AG04449 (cell line): ENCODE data around the gene PRSS38.

Experiments used
- CTCF ChIA-PET: fragments of 350-600 bp; formaldehyde crosslinking; extraction: SDS; loops from one replicate; lab custom pipeline; 2021; ENCODE audit warnings: antibody characterized with exemption; lab: Yijun Ruan, JAX
- POLR2A ChIA-PET: fragments of 400-600, 350-600 bp; formaldehyde crosslinking; extraction: SDS; loops from one replicate; lab custom pipeline; 2020; ENCODE audit warnings: antibody characterized with exemption, inconsistent platforms; lab: Yijun Ruan, JAX
- DNase-seq: peaks from one replicate; pipeline ENCODE4 v3.0.0-alpha.2; 2010; ENCODE audit warnings: low read depth, low spot score
- H3K4me3 ChIP-seq: 2 replicates; pipeline ENCODE4 v1.5.1; 2011; ENCODE audit warnings: low read depth, mild to moderate bottlenecking, control low read depth, low read length
- TF ChIP-seq, protein P1 (sequence below): IDR thresholded peaks from one replicate; pipeline ENCODE4 v1.5.1; 2011; ENCODE audit warnings: mild to moderate bottlenecking, moderate library complexity, low read length, control low read depth, inconsistent platforms; ENCODE audit not compliant: insufficient read depth; ENCODE audit errors: missing control alignments

The PRSS38 gene

DNA sequence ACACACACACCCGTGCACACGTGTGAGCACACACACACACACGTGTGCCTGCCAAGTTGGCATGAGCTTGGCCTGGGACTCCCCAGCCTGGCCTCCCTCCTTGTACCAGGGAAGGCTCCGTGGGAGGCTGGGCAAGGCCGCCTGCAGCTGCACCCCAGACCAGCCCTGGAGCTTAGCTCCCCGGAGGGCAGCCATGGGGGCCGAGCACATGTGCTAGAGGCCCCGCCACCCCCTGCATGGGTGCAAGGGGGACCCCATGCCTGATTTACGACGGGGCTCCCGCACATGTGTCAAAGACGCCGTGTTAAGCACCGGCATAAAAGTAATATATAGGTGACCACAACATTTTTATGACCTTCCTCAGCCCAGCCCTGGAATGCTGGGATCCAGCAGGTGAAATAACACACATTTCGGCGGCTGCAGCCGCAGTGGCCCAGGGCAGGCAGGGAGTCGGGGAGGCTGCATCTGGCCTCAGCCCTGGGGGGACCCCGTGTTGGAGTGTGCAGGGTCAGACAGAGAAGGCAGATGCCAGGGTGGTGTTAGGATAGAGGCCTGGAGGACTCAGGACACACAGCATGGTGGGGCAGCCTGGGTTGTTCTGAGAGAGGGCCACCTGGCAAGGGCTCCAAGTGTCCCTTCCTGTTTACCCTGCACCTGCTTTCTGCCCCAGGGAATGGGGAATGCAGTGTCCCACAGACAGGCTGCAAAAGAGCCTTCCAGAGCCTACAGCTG lies 75.9 kb downstream of the PRSS38 start:
- H3K4me3 ChIP-seq, result no peak overlapping the region
- TF ChIP-seq, protein P1, sequence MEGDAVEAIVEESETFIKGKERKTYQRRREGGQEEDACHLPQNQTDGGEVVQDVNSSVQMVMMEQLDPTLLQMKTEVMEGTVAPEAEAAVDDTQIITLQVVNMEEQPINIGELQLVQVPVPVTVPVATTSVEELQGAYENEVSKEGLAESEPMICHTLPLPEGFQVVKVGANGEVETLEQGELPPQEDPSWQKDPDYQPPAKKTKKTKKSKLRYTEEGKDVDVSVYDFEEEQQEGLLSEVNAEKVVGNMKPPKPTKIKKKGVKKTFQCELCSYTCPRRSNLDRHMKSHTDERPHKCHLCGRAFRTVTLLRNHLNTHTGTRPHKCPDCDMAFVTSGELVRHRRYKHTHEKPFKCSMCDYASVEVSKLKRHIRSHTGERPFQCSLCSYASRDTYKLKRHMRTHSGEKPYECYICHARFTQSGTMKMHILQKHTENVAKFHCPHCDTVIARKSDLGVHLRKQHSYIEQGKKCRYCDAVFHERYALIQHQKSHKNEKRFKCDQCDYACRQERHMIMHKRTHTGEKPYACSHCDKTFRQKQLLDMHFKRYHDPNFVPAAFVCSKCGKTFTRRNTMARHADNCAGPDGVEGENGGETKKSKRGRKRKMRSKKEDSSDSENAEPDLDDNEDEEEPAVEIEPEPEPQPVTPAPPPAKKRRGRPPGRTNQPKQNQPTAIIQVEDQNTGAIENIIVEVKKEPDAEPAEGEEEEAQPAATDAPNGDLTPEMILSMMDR, result no peak
- ChIA-PET CTCF (no interaction called here), POLR2A (no interaction called here)
- no peak for DNase-seq

DNA sequence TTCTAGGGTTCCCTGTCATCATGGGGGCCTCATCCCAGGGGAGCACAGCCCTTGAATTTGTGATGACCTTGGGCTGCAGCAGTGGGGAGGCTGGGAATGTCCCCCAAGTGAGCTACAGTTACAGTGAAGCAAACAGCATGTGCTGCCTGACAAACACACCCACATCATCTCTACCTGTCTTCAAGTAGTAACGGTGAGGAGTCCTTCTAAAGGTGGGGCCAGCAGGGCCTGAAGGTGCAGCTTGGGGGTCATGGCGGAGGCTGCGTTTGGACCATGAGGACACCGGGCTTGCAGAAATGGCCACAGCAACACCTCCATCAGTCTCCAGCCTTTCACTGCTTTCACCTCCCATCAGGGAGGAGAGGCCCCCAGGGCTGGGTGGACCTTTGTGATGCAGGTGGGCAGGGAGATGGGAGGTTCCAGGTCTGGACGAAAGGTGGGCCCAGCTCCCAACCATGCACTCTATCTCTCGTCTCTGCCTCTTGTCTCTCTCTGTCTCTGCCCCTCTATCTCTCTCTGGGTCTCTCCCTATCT lies 76.5 kb downstream of the PRSS38 start:
- H3K4me3 ChIP-seq, result no peak overlapping the region
- TF ChIP-seq, protein P1, result no peak
- POLR2A ChIA-PET, result no interaction called here
- CTCF ChIA-PET, result no interaction called here
- DNase-seq, result no peak

DNA sequence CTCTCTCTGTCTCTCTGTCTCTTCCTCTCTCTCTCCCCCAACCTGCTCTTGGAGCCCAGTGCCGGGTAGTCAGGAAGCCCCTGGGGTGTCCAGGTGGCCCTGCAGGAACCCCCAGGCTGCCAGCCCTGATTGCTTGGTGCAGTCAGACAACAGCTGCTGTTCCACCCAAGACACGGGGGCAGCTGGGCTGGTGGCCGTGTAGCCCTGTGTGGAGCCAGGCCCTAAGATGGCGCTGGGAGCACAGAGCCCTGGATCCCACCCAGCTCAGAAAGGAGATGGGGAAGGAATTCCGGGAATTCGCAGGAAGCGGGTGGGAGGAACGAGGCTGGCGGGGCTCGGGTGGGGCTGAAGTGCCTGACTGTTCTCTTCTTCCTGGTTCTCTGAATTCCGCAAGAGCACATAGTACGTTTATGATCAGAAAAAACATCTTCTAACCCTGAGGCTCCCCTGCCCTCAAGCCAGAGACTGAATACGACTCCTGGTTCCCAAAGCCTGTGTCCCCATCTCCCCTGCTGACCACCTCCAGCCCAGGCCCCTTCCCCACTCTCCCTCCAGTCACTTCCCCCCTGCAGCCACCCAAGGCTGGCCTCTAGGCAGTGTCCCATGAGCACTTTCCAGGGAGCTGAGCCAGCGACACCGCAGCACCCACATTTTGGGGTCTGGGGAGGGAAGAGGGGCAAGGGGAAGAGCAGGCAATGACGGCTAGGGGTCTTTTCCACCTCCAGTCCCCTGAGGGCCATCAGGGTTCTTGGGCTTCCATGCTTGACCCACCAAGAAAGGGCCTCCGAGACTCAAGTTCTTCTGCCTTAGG lies 77.2 kb downstream of the PRSS38 start:
- POLR2A ChIA-PET, result no interaction called here

DNA sequence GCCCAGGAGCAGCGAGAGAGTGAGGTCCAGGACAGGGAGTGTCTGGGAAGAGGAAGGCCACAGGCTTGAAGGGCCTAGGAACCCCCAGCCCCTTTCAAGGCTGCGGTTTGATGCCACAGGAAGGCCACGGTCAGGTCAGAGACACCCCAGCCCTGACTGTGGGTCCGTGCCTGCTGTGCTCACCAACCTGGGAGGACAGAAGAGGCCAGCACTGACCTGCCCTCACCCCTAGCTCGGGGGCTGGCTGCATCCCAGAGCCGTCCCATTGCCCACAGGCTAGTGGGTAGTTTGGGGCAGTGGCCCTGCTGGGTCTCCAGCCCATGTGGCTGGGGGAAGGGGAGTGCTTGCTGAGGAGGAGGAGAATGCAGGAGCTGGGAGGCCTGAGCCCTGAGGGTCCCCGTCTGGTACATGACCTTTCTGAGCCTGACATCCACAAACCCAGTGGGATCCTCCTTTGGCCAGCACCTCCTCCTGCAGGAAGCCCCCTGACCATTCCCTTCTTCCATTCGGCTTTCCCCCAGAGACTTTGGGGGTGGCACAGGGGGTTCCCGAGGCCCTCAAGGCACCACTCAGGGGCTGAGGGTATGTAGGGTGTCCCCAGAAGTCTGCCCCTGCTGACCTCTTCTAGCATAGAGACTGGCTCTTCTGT lies 77.9 kb downstream of the PRSS38 start:
- TF ChIP-seq, protein P1, result no peak
- ChIA-PET POLR2A (no interaction called here), CTCF (no interaction called here)
- DNase-seq, result no peak
- no peak overlapping the region for H3K4me3 ChIP-seq

More for the DNA sequence above, 77.2 kb downstream of the PRSS38 start:
- no peak overlapping the region for H3K4me3 ChIP-seq
- TF ChIP-seq, protein P1, result no peak
- DNase-seq, result no peak
- CTCF ChIA-PET, result no interaction called here

DNA sequence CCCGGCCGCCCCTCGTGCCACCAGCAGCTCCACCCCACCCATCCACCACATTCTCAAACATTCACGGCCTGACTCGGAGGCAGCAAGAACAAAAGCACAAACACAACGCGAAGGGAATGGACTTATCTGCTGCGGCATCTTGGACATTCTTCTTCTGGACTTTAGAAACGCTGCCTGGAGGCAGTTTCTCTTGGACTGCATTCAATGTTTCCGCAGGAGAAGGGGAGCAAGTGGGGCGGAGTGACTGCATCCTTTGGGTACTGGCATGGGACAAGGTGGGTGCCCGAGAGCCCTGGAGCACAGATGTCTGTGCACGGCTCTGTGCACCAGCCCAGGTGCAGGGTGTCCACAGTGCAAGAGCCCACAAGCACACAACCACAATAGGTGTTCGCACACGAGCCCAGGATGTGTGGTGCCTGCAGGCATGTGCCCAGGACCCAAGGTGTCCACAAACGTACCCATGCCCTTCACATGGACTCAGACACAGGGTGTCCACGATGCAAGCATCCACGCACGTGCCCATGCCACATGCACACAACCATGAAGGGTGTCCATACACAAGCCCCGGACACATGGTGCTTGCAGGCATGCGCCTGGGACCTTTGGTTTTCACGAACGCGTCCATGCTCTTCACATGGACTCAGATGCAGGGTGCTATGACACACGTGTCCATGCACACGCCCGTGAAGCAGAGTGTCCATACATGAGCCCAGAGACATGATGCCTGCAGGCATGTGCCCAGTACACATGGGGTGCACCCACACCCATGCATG lies 78.7 kb downstream of the PRSS38 start:
- TF ChIP-seq, protein P1, result no peak
- DNase-seq, result no peak
- H3K4me3 ChIP-seq, result no peak overlapping the region
- POLR2A ChIA-PET, result no interaction called here
- CTCF ChIA-PET, result no interaction called here
